Breast epithelium (tissue), 3 donors: ENCODE data around the gene HDAC9.

ENCODE experiments used
- CTCF ChIP-seq, 3 donors: fragments of 450-650 bp; IDR thresholded peaks; one replicate each; pipeline ENCODE4 v1.5.1; 2016 to 2017; ENCODE audit warnings: antibody characterized with exemption in 3 of 3, mild to moderate bottlenecking in 3 of 3, moderate library complexity in 3 of 3
- POLR2A ChIP-seq: fragments of 450-650 bp; IDR thresholded peaks from one replicate; pipeline ENCODE4 v1.6.1; 2016; ENCODE audit warnings: antibody characterized with exemption, mild to moderate bottlenecking, moderate library complexity

- TF ChIP-seq CTCF (IDR thresholded peaks at IDR 0.05) (no peak), POLR2A (no peak)
These were observed 4.0 kb downstream of the HDAC9 start for GRCh38 chr7:18499407-18500177.
